HG03135 (cell line): ENCODE measurements around the gene CPA3.
A peak's percentile ranks its signal among the peaks of the same experiment; 100 is the strongest.

Experiments used
- ATAC-seq: cut with Tn5 transposase; IDR thresholded peaks from one replicate; pipeline ENCODE4 v1.9.1; 2021; ENCODE audit warnings: mild to moderate bottlenecking, moderate library complexity; ENCODE audit not compliant: unreplicated experiment

CPA3 gene

DNA sequence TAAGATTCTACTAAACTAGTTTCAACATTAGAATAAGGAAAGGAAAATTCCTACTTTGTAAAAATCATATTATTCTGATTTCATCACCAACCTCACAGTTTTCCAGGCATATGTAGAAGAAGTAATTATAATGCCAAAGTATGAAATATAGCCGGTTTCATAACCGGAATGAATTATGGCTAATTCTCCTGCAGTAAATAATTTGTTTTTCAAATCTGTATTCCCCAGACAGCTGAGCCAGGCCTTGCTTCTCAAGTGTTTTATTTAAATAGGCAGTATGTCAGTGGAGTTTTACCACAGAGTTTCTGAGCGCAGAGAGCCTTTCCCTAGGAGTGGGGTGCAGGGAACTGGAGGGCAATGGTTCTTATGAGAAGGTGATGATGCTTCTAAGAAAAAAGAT is 8.7 kb upstream of the CPA3 start:
- ATAC-seq, result no peak

DNA sequence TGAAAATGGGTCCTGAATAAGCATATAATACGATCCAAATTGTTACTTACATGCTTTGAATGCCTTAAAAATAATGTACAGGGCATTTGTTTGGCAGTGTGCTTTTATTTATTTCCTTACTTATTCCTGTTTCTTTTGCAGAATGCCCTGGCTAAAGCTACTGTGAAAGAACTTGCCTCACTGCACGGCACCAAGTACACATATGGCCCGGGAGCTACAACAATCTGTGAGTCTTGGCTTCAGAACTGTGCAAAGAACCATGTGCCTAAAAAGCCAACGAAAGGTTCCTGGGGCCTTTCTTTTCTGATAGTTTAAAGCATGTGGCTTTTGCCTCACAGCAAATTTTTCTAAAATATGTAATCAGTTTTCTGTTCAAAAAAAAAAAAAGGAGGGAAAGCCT is 7.8 kb upstream of the CPA3 start:
- ATAC-seq, result no peak

DNA sequence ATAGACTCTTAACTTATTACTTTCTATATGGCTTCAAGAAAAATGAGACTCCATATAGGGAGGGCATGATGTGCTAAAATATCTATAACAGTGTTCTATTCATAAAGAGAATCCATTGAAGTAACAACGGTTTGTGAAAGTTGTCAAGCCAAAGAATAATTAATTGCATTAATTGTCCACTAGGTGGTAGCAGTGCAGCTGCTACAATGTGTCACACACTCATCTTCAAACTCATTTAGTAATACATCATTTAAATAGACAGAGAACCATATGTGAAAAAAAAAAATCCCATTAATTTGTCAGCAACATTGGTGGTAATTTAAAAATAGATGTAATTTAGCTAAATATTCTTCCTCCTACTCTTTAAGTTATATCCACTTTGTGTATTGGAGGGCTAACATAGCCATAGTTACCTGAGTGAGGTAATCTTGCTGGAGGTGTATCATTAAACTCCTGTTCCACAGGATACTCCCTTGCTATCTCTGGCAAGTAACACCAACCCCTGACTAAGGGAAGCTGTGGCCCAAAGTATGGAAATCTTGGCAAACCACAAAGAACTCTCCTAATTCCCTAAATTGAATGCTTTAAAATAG is 3.7 kb upstream of the CPA3 start:
- peak; percentile 90 for ATAC-seq

DNA sequence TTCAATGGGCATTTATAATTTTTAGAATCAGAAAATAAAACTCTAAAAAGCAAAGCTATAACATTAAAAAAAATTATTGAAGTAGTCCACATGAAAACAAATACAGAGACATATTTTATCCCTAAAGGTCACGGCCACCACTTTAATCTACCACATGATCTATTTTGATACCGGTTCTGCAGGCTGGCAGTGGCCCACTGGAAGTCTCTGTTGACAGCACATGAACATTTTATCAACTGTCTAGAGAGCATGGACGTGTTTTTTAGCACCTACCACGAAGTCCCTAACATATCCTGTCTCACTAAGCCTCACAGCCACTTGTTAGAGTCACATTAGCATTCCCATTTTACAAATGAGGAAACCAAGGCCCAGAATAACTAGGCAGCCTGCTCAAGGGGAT is 1.8 kb upstream of the CPA3 start:
- ATAC-seq, result no peak

DNA sequence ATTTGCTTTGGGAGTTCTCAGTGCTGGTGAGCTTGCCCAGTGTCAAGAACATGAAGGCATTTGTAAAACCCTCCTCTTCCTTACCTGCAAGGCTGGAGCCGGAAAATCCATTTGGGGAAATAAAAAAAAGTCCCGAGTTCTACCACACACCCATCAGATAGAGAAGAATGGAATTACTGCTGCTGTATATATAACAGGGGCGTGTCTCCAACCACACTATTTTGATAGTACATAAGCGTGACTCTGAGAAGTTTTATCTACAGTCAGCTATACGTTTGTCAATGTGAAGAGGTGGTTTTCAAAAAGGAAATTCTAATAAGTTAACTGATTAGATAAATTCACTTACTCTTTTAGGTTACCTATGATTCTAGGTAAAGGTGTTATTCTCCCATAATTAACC is 1.3 kb upstream of the CPA3 start:
- no peak for ATAC-seq

DNA sequence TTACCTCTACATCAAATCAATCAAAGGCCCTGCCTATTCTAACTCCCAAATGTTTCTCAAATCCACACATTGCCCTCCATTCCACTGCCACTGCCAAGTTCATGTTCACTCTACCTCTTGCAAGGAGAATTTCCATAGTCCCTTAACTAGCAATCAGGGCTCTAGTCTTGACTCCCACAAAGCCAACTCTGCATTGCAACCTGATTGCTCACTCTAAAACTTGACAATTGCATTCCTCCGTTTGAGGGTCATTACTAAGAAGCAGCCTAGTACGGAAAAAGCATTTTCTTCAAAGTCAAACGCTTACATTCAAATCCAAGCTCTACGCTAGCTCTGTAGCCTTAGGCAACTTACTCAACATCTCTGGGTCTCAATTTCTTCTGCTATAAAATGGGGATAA is 1.2 kb downstream of the CPA3 start:
- ATAC-seq, result no peak

DNA sequence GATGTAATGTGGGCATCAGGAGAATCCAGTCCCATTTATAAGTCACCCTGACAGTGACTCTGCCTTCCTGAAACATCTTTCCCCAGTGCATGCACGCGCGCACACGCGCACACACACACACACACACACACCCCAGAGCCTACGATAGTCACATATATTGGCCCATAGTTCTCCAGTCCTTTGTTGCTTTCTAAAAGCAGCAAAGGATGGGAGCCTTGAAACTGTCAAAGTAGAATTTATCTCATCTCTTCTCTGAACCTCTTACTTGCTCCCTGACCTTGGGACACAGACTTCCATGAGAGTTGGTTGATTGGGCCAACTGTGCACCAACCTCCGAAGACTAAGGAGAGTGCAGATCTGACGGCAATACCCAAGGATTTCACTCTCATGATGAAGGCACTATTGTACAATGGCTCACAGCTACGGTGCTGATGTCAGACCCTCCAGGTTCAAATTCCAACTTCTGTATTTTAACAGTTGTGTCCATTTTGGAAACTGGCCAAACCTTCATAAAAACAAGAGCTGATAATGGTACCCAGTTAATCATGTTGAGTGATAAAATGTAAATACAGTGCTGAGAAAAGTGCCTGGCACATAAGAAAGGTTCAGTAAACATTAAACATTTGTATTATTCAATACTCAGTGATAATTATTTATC is 8.3 kb downstream of the CPA3 start:
- ATAC-seq, result no peak

DNA sequence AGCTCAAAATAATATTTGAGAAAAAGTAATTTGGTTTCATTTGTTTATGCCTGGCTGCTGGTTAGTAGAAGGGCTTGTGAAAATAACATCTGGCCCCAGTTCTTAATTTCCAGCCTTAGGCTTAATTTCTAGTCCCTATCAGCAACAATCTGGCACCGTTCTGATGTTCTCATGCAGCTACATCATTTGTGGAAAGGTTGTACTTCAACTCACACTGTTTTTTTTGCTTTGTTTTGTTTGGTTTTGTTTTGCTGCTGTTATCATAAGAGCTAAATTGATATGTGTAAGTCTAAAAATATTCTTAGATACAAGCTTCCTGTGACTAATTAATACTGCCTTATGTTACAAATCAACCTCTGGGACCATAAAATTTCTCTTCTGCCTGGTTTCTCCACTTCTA is 8.9 kb downstream of the CPA3 start:
- no peak for ATAC-seq

DNA sequence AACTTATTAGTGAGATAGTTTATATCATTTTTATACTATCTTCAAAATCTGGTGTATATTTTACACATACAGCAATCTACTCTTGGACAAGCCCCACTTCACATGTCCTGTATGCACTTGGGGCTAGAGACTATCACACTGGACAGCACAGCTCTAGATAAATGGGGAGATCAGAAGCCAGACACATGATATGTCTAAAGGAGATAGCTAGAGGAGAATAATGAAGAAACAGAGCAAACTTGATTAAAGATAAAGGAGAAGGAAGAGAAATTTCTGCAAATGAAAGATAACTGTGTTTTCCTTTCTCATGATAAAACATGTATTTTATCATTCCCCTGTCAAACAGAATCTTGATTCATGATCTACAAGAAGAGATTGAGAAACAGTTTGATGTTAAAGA is 13.0 kb downstream of the CPA3 start:
- ATAC-seq, result no peak

DNA sequence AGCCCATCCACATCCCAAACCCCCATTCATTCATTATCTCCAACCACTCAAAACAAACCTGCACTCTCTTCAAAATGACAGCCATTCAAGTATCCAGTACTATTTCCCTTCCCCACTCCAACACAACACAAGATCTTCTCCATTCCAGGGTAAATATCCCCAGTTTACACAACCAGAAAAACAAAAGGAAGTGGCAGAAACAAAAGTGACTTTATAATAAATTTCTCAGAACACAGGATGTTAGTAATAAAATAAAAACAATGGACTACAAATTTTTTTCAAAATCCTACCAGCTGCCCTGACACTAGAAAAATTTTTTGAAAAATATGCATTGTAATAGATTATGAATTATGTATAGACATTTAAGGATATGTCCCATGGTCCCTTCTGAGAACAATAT is 14.2 kb downstream of the CPA3 start:
- no peak for ATAC-seq

DNA sequence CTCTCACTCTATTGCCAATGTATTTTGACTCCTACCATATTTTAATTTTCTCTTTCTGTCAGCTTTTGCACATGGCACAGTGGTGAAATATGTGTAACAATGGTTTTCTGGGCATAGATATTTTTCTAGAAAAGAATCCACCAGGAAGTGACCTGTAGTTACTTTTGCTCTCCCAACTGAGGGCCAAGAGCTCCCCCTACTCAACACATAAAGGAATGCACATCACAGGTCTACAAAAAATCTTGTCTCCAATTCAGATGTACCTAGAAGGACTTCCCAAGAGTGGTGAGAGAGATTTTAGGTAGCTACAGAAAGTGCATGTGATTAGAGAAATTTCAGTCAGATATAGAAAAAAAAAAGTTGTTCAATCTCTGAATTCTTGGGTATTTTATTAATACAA is 15.6 kb downstream of the CPA3 start:
- no peak for ATAC-seq

DNA sequence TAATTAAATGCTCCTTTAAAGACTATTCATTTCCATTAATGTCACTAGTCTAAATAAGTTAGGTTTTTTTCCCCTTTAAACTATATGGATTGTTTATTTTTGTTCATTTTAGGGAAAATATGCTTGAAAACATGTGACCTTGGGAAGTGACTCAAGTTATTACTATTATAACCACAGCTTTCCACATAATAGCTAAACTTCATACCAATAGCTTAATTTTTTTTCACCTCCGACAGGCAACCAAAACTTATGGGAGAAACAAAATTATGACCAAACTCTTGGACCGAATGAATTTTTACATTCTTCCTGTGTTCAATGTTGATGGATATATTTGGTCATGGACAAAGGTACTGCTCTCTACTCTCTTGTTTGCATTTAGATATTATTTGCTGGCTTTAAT is 16.2 kb downstream of the CPA3 start:
- ATAC-seq, result no peak

DNA sequence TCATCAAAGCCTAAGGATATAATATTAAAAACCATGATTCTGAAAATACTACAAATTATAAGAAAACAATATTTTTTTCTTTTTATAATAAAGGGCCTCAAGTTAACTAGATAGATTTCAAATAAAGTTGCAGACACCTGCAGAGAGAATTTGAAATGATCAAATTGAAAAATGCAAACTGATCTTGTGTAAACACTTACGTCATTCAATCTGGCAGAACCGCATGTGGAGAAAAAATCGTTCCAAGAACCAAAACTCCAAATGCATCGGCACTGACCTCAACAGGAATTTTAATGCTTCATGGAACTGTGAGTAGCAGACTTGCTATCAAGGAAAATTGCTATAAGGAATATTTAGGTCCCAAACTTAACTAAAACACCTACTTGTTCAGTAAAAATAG is 17.2 kb downstream of the CPA3 start:
- no peak for ATAC-seq

DNA sequence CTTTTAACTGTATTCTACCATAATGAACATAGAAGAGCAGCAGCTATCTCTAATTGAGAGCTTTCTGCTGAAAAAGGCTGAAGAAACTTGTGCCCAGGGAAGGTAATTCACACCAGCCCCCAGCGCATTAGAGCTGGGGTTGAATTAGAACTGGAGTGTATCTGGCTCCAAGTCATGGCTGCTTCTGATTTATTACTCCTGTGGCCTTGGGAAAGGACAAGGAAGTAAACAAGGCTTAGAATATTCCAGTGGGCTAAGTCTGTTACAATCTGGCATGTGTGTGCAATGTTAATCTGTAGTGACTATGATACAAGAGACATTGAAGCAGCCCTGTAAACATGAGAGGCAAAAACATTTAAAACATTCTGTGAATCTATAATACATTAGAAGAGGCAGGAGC is 18.1 kb downstream of the CPA3 start:
- ATAC-seq, result no peak

DNA sequence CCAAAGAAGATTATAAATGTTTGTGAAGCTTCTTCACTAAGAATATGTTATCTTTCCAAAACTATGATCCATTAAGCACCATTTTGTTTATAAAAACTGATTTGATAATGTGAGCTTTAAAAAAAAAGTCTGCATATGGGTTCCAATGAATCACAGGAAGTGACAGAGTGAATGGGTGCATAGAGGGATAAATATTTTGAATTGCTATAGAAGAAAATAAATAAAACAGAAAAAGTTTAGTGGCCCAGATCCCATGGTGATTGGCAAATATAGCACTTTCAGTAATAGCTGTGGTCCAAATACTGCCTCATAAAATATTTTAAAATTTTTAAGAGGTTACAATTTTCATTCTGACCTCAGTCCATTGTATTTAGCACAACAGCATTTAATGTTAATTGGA is 19.2 kb downstream of the CPA3 start:
- ATAC-seq, result no peak

DNA sequence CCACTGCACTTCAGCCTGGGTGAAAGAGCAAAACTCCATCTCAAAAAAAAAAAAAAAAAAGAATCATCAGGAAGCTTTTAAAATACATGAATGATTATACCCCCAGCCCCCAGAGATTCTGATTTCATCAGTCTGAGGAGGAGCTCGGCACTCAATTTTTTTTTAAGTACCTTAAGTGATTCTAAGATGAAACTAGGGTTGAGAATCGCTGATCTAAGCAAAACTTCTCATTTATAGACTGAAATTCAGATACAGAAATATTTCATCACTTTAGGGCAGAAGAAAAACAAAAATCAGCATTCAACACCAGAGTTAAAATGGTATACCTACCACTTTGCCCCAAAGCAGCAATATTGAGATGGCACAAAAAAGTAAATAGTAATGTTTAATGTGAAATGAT is 24.7 kb downstream of the CPA3 start:
- ATAC-seq, result no peak

DNA sequence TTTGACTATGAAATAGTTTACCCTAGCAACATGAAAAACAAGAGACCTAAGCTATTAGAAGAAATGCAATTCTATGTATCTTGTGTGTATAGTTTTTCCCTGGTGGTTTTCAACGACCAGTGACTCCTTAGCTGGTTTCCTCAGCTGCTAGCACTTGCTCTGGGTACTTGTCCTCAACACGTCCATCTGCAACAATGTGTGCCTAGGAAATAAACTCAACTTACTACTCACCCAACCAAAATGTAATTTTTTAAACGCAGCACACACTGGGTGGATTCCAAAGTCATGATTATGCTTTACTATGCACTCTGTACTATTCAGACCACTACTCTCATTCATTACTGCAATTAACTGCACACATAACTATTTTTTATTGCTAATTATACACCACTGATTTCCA is 31.0 kb downstream of the CPA3 start:
- ATAC-seq, result no peak

DNA sequence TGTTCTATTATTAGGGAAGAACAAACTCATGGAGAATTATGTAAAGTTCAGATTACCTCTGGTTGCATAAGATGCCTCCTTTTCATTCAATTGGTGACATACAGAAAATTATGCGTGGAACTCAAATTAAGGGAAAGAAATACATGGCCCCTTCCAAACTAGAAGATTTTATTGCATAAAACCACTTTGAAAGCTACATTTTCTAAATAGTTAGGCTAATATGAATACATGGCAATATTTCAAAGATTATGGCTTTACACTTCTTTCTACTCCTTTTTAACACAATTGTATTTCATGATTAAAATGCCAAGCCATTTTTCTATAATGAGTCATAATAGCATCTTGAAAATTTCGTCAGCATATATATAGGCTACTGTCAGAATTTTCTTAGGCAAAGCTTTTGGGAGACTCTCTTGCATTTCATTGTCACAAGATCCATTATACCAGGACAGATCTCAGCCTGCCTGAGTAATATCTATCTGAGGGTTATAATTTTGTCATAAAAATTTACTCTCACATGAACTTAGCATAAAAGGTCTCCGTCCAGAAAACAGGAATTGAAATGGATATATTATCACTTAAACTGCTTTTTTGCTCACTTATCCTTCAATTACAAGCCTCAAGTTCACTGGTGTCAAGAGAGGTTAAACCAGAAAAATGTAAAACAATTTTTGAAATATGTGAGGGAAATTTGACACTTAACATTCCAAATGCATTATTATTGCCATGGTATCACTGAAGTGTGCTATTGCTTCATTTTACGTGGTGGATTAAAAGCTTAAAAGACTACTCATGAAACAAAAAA is 37.1 kb downstream of the CPA3 start:
- ATAC-seq, result no peak

DNA sequence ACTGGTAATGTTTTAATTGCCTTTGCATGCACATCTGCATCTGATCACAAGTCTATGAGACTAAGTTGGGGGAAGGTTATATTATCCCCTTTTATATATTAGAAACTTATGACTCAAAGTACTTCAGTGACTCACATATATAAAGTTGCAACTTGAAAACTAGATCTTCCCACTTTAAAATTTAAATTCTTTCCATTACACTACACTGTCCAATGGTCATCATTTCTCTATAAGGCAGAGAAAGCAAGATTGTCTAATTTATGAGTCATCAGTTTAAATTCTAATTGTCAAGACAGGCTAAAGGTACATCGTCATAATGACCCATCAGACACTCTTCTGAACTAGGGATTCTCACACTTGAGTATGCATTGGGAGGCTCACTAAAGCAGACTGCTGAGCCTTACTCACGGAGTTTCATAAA is 37.9 kb downstream of the CPA3 start:
- no peak for ATAC-seq

DNA sequence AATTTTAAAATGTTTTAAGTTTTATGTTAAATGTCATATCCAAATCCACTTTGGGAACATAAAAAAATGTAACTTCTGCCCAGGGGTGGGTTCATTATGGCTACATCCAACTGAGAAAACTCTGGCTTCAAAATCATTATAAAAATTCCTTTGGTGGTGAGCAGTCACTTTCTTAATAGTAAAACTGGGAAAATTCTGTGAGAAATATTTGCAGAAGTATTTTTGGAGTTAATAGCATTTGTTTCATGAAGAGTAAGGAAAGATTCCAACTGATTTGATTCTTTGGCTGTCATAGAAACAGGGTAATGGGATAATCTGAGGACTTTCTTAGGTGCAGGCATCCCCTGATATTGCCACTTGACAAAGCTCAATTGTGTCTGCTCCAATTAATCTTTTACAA is 38.8 kb downstream of the CPA3 start:
- no peak for ATAC-seq

DNA sequence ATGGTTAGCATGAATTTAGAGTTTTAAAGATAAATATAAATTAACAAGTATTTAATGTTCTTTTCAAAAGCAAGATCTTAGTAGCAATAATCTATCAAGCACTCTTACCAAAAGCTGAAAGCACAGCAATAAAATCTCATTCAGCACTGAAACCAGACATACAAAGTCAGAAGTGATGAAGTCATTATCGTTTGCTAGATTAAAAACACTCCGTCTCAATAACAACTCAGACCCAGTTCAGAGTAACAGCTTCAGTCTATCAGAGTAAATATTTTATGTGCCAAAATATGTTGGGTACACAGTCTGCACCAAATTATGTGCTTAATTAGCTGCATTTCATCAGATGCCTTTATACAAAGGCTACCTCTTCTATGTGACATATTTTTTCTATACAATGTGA is 41.6 kb downstream of the CPA3 start:
- no peak for ATAC-seq

DNA sequence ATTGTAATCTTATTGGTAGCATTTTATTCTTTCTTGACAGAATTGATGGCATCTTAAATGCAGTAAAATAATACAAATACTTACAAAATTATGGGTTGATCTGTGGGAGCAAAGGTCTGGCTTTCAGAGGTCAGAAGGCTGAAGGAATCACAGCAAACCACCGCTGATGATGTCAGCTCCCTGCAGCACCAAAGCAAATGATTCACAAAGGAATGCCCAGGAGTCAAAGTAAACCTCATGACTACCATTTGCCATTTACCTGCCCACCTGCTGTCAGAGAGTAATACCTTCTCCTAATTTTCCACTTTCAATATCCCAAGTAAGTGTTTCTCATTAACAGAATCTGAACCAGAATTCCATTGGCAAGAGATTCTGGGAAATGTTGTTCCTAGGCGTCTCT is 46.1 kb downstream of the CPA3 start:
- no peak for ATAC-seq
